ENCODE data around the gene TIMP3. TPM values are rescaled to one million over a fixed set of nuclear protein-coding genes. Genes with fewer than 3 reads are reported as not detected.

The TIMP3 gene
- total and polyA plus RNA-seq, 2 donors (not counting 3 experiments of a cell fraction or from before 2014, with no cell fraction given): 0.22 to 2.0 TPM

- H2AFZ ChIP-seq (ENCODE audit: low read depth, low read length): no peak overlapping the region
- H3K9me3 ChIP-seq (replicated peaks; ENCODE audit: control insufficient read depth, insufficient read depth, low read length): peaks cover 4% of the 10 kb centered on the region
- H3K79me2 ChIP-seq (ENCODE audit: control insufficient read depth, insufficient read depth, low read length): no peaks in the 10 kb centered on the region
- intact Hi-C loops (cut with micrococcal nuclease): no loop called here
- H3K27ac ChIP-seq (ENCODE audit: insufficient read depth, low read depth, low read length): no peak overlapping the region
- ChIA-PET CTCF (no interaction called here), POLR2A (no interaction called here)
- dilution Hi-C loops (cut with MboI; ENCODE audit: extremely low pct_ligation_motif_present, low sequenced_read_pairs): no loop called here
- H3K4me2 ChIP-seq (ENCODE audit: insufficient read depth, low read length): no peak overlapping the region
- H3K36me3 ChIP-seq (ENCODE audit: control insufficient read depth in 2 of 2, extremely low read depth in 1 of 2, insufficient read depth in 2 of 2, low read length in 2 of 2): no peaks in the 10 kb centered on the region
- no peaks in the 10 kb centered on the region for H3K4me1 ChIP-seq (ENCODE audit: control insufficient read depth, extremely low read depth, insufficient read depth, low read length)
- DNase-seq (ENCODE audit: low read depth, low spot score) (no peak), FAIRE-seq (no peak)
- no peak overlapping the region for H3K4me3 ChIP-seq (replicated peaks in 1 of 3; ENCODE audit: insufficient read depth in 1 of 3, low read depth in 1 of 3, low read length in 3 of 3)
- H3K9ac ChIP-seq (replicated peaks; ENCODE audit: extremely low read depth, insufficient read depth, low read length): no peak overlapping the region
- no peaks in the 10 kb centered on the region for H4K20me1 ChIP-seq (replicated peaks; ENCODE audit: control insufficient read depth, extremely low read depth, insufficient read depth, low read length)
- no peaks in the 10 kb centered on the region for H3K9me1 ChIP-seq (replicated peaks; ENCODE audit: control insufficient read depth, extremely low read depth, insufficient read depth, low read length)
- BruUV-seq (replicated peaks): no TSS peak
- TF ChIP-seq, protein P1, sequence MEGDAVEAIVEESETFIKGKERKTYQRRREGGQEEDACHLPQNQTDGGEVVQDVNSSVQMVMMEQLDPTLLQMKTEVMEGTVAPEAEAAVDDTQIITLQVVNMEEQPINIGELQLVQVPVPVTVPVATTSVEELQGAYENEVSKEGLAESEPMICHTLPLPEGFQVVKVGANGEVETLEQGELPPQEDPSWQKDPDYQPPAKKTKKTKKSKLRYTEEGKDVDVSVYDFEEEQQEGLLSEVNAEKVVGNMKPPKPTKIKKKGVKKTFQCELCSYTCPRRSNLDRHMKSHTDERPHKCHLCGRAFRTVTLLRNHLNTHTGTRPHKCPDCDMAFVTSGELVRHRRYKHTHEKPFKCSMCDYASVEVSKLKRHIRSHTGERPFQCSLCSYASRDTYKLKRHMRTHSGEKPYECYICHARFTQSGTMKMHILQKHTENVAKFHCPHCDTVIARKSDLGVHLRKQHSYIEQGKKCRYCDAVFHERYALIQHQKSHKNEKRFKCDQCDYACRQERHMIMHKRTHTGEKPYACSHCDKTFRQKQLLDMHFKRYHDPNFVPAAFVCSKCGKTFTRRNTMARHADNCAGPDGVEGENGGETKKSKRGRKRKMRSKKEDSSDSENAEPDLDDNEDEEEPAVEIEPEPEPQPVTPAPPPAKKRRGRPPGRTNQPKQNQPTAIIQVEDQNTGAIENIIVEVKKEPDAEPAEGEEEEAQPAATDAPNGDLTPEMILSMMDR (IDR thresholded peaks at IDR 0.05; ENCODE audit: extremely low read depth in 1 of 2, insufficient read depth in 1 of 2, low read depth in 1 of 2, low read length in 2 of 2): no peak
- TF ChIP-seq JUN (IDR thresholded peaks at IDR 0.05; ENCODE audit: borderline replicate concordance, insufficient read depth, insufficient read length, low read depth): no peak
- no peak for TF ChIP-seq FOS (IDR thresholded peaks at IDR 0.05; ENCODE audit: borderline replicate concordance, insufficient read depth, low read length)
- no peak for TF ChIP-seq POLR2AphosphoS5 (IDR thresholded peaks at IDR 0.05; ENCODE audit: insufficient read depth, low read depth, low read length)
- TF ChIP-seq EZH2 (IDR thresholded peaks at IDR 0.05; ENCODE audit: borderline replicate concordance, low read depth, low read length, severe bottlenecking): no peak
- no peak for TF ChIP-seq GATA2 (IDR thresholded peaks at IDR 0.05; ENCODE audit: insufficient read depth, insufficient read length, low read depth, low read length)
- no peak for TF ChIP-seq MYC (IDR thresholded peaks at IDR 0.05; ENCODE audit: low read depth, low read length)
- no peak for TF ChIP-seq POLR2A (IDR thresholded peaks at IDR 0.05; ENCODE audit: low read depth, low read length)
- TF ChIP-seq MAX (IDR thresholded peaks at IDR 0.05; ENCODE audit: insufficient read depth, insufficient read length): no peak
- H3K27me3 ChIP-seq (ENCODE audit: control insufficient read depth in 2 of 2, insufficient read depth in 2 of 2, low read length in 2 of 2): no peaks in the 10 kb centered on the region
These were observed 108.9 kb downstream of the TIMP3 start for GRCh38 chr22:32910429-32910772.
